ENCODE measurements around the gene PRELID1.

PRELID1 gene

DNA sequence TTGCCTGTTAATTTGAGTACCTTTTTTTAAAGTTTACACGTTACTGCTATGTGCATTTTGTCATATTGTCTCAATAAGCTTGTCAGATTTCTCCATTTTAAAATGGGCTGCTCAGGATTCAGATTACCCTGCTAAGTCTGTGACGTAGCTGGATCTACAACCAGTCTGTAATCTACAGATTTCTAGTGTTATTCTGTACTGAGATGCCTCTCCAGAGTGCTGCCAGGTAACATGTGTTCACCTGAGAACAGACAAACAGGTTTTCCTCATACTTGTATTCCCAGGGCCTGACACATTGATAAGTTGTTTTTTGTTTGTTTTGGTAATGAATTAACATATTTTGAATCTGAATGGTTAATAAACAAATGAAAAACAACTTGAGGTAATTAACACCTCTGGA, 15.4 kb upstream of the PRELID1 start:
- Histone ChIP-seq H3K36me3 (replicated peaks; ENCODE audit: insufficient read depth, low read length) (no peaks in the 10 kb centered on the region), H3K4me3 (ENCODE audit: low read length) (no peak overlapping the region), H3K27ac (ENCODE audit: low read length) (no peak overlapping the region), H3K9ac (ENCODE audit: low read length) (no peak overlapping the region), H3K9me2 (replicated peaks; ENCODE audit: insufficient read depth, low read length) (no peaks in the 10 kb centered on the region), H4K20me1 (ENCODE audit: insufficient read depth, low read length) (no peaks in the 10 kb centered on the region), H2AFZ (ENCODE audit: low read length) (no peak overlapping the region), H3K79me2 (ENCODE audit: low read length) (no peaks in the 10 kb centered on the region), H3F3A (ENCODE audit: insufficient read depth, low read length) (peaks cover 28% of the 10 kb centered on the region), H3K27me3 (replicated peaks; ENCODE audit: insufficient read depth, low read length) (no peaks in the 10 kb centered on the region), H3K9me3 (replicated peaks; ENCODE audit: insufficient read depth, low read length) (no peaks in the 10 kb centered on the region), H3K4me1 (ENCODE audit: low read length) (peaks cover 22% of the 10 kb centered on the region), H3K4me2 (ENCODE audit: low read depth, low read length) (no peak overlapping the region)
- no peak for DNase-seq
- TF ChIP-seq EZH2phosphoT487 (IDR thresholded peaks at IDR 0.05; ENCODE audit: low read length) (no peak), CTCF (IDR thresholded peaks at IDR 0.05; ENCODE audit: low read length) (no peak), EZH2 (optimal IDR thresholded peaks at IDR 0.05; ENCODE audit: low read depth, low read length) (no peak)

- peak overlapping the region; percentile 62 for H3K4me2 ChIP-seq (ENCODE audit: low read depth, low read length)
- no peak overlapping the region for H2AFZ ChIP-seq (ENCODE audit: low read length)
- no peaks in the 10 kb centered on the region; the same call in 1 of the 2 replicates for H3K36me3 ChIP-seq (replicated peaks; ENCODE audit: insufficient read depth, low read length)
- TF ChIP-seq CTCF (IDR thresholded peaks at IDR 0.05; ENCODE audit: low read length) (no peak), EZH2 (optimal IDR thresholded peaks at IDR 0.05; ENCODE audit: low read depth, low read length) (no peak), EZH2phosphoT487 (IDR thresholded peaks at IDR 0.05; ENCODE audit: low read length) (no peak)
- peak overlapping the region; percentile 26 for H3K9ac ChIP-seq (ENCODE audit: low read length)
- H4K20me1 ChIP-seq (ENCODE audit: insufficient read depth, low read length), result no peaks in the 10 kb centered on the region
- H3K79me2 ChIP-seq (ENCODE audit: low read length), result no peaks in the 10 kb centered on the region; the same call in 1 of the 2 replicates
- H3F3A ChIP-seq (ENCODE audit: insufficient read depth, low read length), result peaks cover 28% of the 10 kb centered on the region
- peak overlapping the region; percentile 82 for H3K27ac ChIP-seq (ENCODE audit: low read length)
- no peaks in the 10 kb centered on the region for H3K27me3 ChIP-seq (replicated peaks; ENCODE audit: insufficient read depth, low read length)
- peak; percentile 93 for DNase-seq
- peaks cover 28% of the 10 kb centered on the region for H3K4me1 ChIP-seq (ENCODE audit: low read length)
- no peaks in the 10 kb centered on the region for H3K9me3 ChIP-seq (replicated peaks; ENCODE audit: insufficient read depth, low read length)
- H3K4me3 ChIP-seq (ENCODE audit: low read length), result peak overlapping the region; percentile 13
- H3K9me2 ChIP-seq (replicated peaks; ENCODE audit: insufficient read depth, low read length), result no peaks in the 10 kb centered on the region
Measured at GRCh38 chr5:177290816-177291596, 12.6 kb upstream of the PRELID1 start.

GRCh38 chr5:177291735-177292134, 11.9 kb upstream of the PRELID1 start:
- H4K20me1 ChIP-seq (ENCODE audit: insufficient read depth, low read length), result no peaks in the 10 kb centered on the region
- no peak overlapping the region; the same call in 1 of the 2 replicates for H3K4me2 ChIP-seq (ENCODE audit: low read depth, low read length)
- H3K79me2 ChIP-seq (ENCODE audit: low read length), result no peaks in the 10 kb centered on the region; the same call in 1 of the 2 replicates
- no peaks in the 10 kb centered on the region; the same call in 1 of the 2 replicates for H3K36me3 ChIP-seq (replicated peaks; ENCODE audit: insufficient read depth, low read length)
- TF ChIP-seq CTCF (IDR thresholded peaks at IDR 0.05; ENCODE audit: low read length), result no peak
- no peak for TF ChIP-seq EZH2phosphoT487 (IDR thresholded peaks at IDR 0.05; ENCODE audit: low read length)
- no peak for TF ChIP-seq EZH2 (optimal IDR thresholded peaks at IDR 0.05; ENCODE audit: low read depth, low read length)
- no peak overlapping the region for H3K4me3 ChIP-seq (ENCODE audit: low read length)
- 0 out of 2 replicates have a peak overlapping the region, but pooled peaks have one; percentile 82 for H3K27ac ChIP-seq (ENCODE audit: low read length)
- no peak overlapping the region for H3K9ac ChIP-seq (ENCODE audit: low read length)
- H3K9me2 ChIP-seq (replicated peaks; ENCODE audit: insufficient read depth, low read length), result no peaks in the 10 kb centered on the region
- peaks cover 35% of the 10 kb centered on the region for H3K4me1 ChIP-seq (ENCODE audit: low read length)
- no peak for DNase-seq
- H3F3A ChIP-seq (ENCODE audit: insufficient read depth, low read length), result peaks cover 31% of the 10 kb centered on the region
- H3K27me3 ChIP-seq (replicated peaks; ENCODE audit: insufficient read depth, low read length), result no peaks in the 10 kb centered on the region
- H3K9me3 ChIP-seq (replicated peaks; ENCODE audit: insufficient read depth, low read length), result no peaks in the 10 kb centered on the region
- H2AFZ ChIP-seq (ENCODE audit: low read length), result no peak overlapping the region

Data from MM.1S (cell line).